H9 (cell line): ENCODE results near the gene NPM3. TPM values are rescaled to one million over a fixed set of nuclear protein-coding genes. Genes with fewer than 3 reads are reported as not detected.

Experiments used
- DNase-seq: peaks from one replicate; pipeline ENCODE4 v3.0.0-alpha.2; 2017
- H2AFZ ChIP-seq: one replicate; pipeline ENCODE4 v1.6.1; 2013; ENCODE audit warnings: mild to moderate bottlenecking, low read length, control low read depth, moderate library complexity
- H2AK5ac ChIP-seq: 2 replicates; pipeline ENCODE4 v1.6.1; 2013; ENCODE audit warnings: low read length, control low read depth, mixed read lengths; ENCODE audit not compliant: insufficient read length
- H2BK120ac ChIP-seq: one replicate; pipeline ENCODE4 v1.6.1; 2013; ENCODE audit warnings: low read depth, mild to moderate bottlenecking, low read length, control low read depth, inconsistent platforms; ENCODE audit not compliant: poor library complexity, severe bottlenecking
- H2BK12ac ChIP-seq: 2 replicates; pipeline ENCODE4 v1.6.1; 2013; ENCODE audit warnings: low read length, control low read depth, mixed read lengths, low read depth; ENCODE audit not compliant: insufficient read length
- H2BK15ac ChIP-seq: 2 replicates; pipeline ENCODE4 v1.6.1; 2013; ENCODE audit warnings: low read depth, low read length, control low read depth
- H2BK20ac ChIP-seq: one replicate; pipeline ENCODE4 v1.6.1; 2013; ENCODE audit warnings: low read depth, mild to moderate bottlenecking, low read length, control low read depth, inconsistent platforms; ENCODE audit not compliant: poor library complexity, severe bottlenecking
- H2BK5ac ChIP-seq: 2 replicates; pipeline ENCODE4 v1.6.1; 2013; ENCODE audit warnings: low read length, control low read depth, mixed read lengths; ENCODE audit not compliant: insufficient read length
- H3K14ac ChIP-seq: 2 replicates; pipeline ENCODE4 v1.6.1; 2013; ENCODE audit warnings: low read length, control low read depth; ENCODE audit not compliant: insufficient read depth
- H3K18ac ChIP-seq: 2 replicates; pipeline ENCODE4 v1.6.1; 2013; ENCODE audit warnings: low read depth, mild to moderate bottlenecking, mixed read lengths, low read length, control low read depth; ENCODE audit not compliant: insufficient read length
- H3K23ac ChIP-seq: 2 replicates; pipeline ENCODE4 v1.6.1; 2013; ENCODE audit warnings: low read length, control low read depth, mixed read lengths, low read depth; ENCODE audit not compliant: insufficient read length
- H3K23me2 ChIP-seq: 2 replicates; pipeline ENCODE4 v1.6.1; 2013; ENCODE audit warnings: low read depth, mild to moderate bottlenecking, mixed read lengths, low read length, control low read depth; ENCODE audit not compliant: insufficient read length, poor library complexity, severe bottlenecking
- H3K27ac ChIP-seq: 2 replicates; pipeline ENCODE4 v1.5.1; 2013; ENCODE audit warnings: low read length, control low read depth, mixed read lengths, low read depth; ENCODE audit not compliant: insufficient read length
- H3K27me3 ChIP-seq: 2 replicates; pipeline ENCODE4 v1.6.1; 2013; ENCODE audit warnings: low read length, control low read depth, inconsistent platforms; ENCODE audit not compliant: insufficient read depth
- H3K4ac ChIP-seq: 2 replicates; pipeline ENCODE4 v1.6.1; 2013; ENCODE audit warnings: low read depth, mild to moderate bottlenecking, control low read depth, inconsistent platforms, low read length, moderate library complexity
- H3K4me1 ChIP-seq: 2 replicates; pipeline ENCODE4 v1.6.1; 2013; ENCODE audit warnings: low read length, control low read depth, inconsistent platforms; ENCODE audit not compliant: insufficient read depth
- H3K4me2 ChIP-seq: 2 replicates; pipeline ENCODE4 v1.6.1; 2013; ENCODE audit warnings: low read length, control low read depth, mixed read lengths; ENCODE audit not compliant: insufficient read length, insufficient read depth
- H3K56ac ChIP-seq: 2 replicates; pipeline ENCODE4 v1.6.1; 2013; ENCODE audit warnings: low read depth, mild to moderate bottlenecking, mixed read lengths, low read length, control low read depth; ENCODE audit not compliant: insufficient read length
- H3K79me1 ChIP-seq: 2 replicates; pipeline ENCODE4 v1.6.1; 2013; ENCODE audit warnings: low read depth, mild to moderate bottlenecking, moderate library complexity, low read length, control low read depth, inconsistent platforms; ENCODE audit not compliant: insufficient read depth, poor library complexity, severe bottlenecking
- H3K79me2 ChIP-seq: 2 replicates; pipeline ENCODE4 v1.6.1; 2013; ENCODE audit warnings: low read length, control low read depth, inconsistent platforms; ENCODE audit not compliant: insufficient read depth
- H3K9ac ChIP-seq: 2 replicates; pipeline ENCODE4 v1.6.1; 2013; ENCODE audit warnings: low read length, control low read depth, mixed read lengths; ENCODE audit not compliant: insufficient read length; ENCODE audit errors: extremely low read depth
- H3K9me3 ChIP-seq: one replicate; pipeline ENCODE4 v1.6.1; 2013; ENCODE audit warnings: low read depth, low read length, inconsistent platforms; ENCODE audit not compliant: control insufficient read depth
- H3T11ph ChIP-seq: one replicate; pipeline ENCODE4 v1.6.1; 2013; ENCODE audit warnings: mild to moderate bottlenecking, low read length, control low read depth, inconsistent platforms
- H4K20me1 ChIP-seq: one replicate; pipeline ENCODE4 v1.6.1; 2013; ENCODE audit not compliant: control insufficient read depth, insufficient read length, insufficient read depth
- H4K5ac ChIP-seq: 2 replicates; pipeline ENCODE4 v1.6.1; 2013; ENCODE audit warnings: low read depth, mild to moderate bottlenecking, mixed read lengths, low read length, control low read depth; ENCODE audit not compliant: insufficient read length
- H4K8ac ChIP-seq: replicated peaks from 2 replicates; pipeline ENCODE4 v1.6.1; 2013; ENCODE audit warnings: low read length, control low read depth, mixed read lengths, low read depth; ENCODE audit not compliant: insufficient read length
- H4K91ac ChIP-seq: 2 replicates; pipeline ENCODE4 v1.6.1; 2013; ENCODE audit warnings: low read depth, mild to moderate bottlenecking, moderate library complexity, mixed read lengths, low read length, control low read depth; ENCODE audit not compliant: insufficient read length
- H3K27ac Mint-ChIP-seq, 3 experiments: 2 replicates in 2 of 3; 3 replicates in 1 of 3; pipeline ENCODE4 v1.8.0; 2020 to 2021; ENCODE audit warnings: mixed read lengths in 3 of 3, mild to moderate bottlenecking in 1 of 3, moderate library complexity in 1 of 3
- H3K27me3 Mint-ChIP-seq: 2 replicates; pipeline ENCODE4 v1.8.0; 2021; ENCODE audit warnings: low read depth, mild to moderate bottlenecking, moderate library complexity, mixed read lengths
- H3K36me3 Mint-ChIP-seq, 3 experiments: 2 replicates in 2 of 3; 3 replicates in 1 of 3; pipeline ENCODE4 v1.8.0; 2020 to 2021; ENCODE audit warnings: low read depth in 3 of 3, mixed read lengths in 3 of 3; ENCODE audit not compliant: insufficient read depth in 1 of 3
- H3K4me1 Mint-ChIP-seq, 2 experiments: 2 replicates each; pipeline ENCODE4 v1.8.0; 2020; ENCODE audit warnings: mixed read lengths in 2 of 2
- H3K4me3 Mint-ChIP-seq, 2 experiments: 2 replicates in 1 of 2; 3 replicates in 1 of 2; pipeline ENCODE4 v1.8.0; 2020 to 2021; ENCODE audit warnings: mild to moderate bottlenecking in 2 of 2, mixed read lengths in 2 of 2, moderate library complexity in 1 of 2
- H3K9me3 Mint-ChIP-seq, 2 experiments: 2 replicates in 1 of 2; 3 replicates in 1 of 2; pipeline ENCODE4 v1.8.0; 2020; ENCODE audit warnings: mild to moderate bottlenecking in 2 of 2, mixed read lengths in 2 of 2, moderate library complexity in 1 of 2
- CTCF ChIP-seq: fragments of 200-600 bp; sonication (generic); conservative IDR thresholded peaks from 3 replicates; pipeline ENCODE4 v1.8.0; 2021; ENCODE audit warnings: antibody characterized with exemption, mild to moderate bottlenecking
- WGBS: extraction: QIAGEN DNeasy Blood & Tissue Kit; methylation state at CpG from one replicate; pipeline ENCODE4 v1.1.7; 2013; ENCODE audit warnings: missing lambda C conversion rate, low lambda C conversion rate, mixed read lengths; ENCODE audit not compliant: insufficient read length; ENCODE audit errors: extremely low coverage; 5-methylcytosine and 5-hydroxymethylcytosine counted together
- total RNA-seq: library from RNA; stranded (reverse); gene quantifications from 2 replicates; pipeline ENCODE4 v1.2.1, GENCODE V29; 2021

NPM3 gene
- total RNA-seq, 1 experiment from 2014 or later = 133 TPM

GRCh38 chr10:101797403-101798059 is 14.3 kb upstream of the NPM3 start:
- H3K9me3 Mint-ChIP-seq = no peaks in the 10 kb centered on the region
- H3K23me2 ChIP-seq = no peaks in the 10 kb centered on the region
- no peak overlapping the region for H3K56ac ChIP-seq
- H3K4ac ChIP-seq = no peak overlapping the region
- H3K79me1 ChIP-seq = peaks cover 2% of the 10 kb centered on the region
- H4K5ac ChIP-seq = no peak overlapping the region
- no peak overlapping the region for H3K14ac ChIP-seq
- H2BK5ac ChIP-seq = no peak overlapping the region
- no peaks in the 10 kb centered on the region for H3K27me3 Mint-ChIP-seq
- no peak overlapping the region for H3K27ac ChIP-seq
- no peak overlapping the region for H4K91ac ChIP-seq
- no peak overlapping the region for H2AFZ ChIP-seq
- no peak for TF ChIP-seq CTCF
- H3K4me1 ChIP-seq = no peaks in the 10 kb centered on the region
- H3K79me2 ChIP-seq = no peaks in the 10 kb centered on the region
- no peak overlapping the region for H3K9ac ChIP-seq
- H2BK15ac ChIP-seq = no peak overlapping the region
- H3K9me3 ChIP-seq = no peaks in the 10 kb centered on the region
- H3K27ac Mint-ChIP-seq = no peak overlapping the region
- H3K4me3 Mint-ChIP-seq = no peak overlapping the region
- H2AK5ac ChIP-seq = no peak overlapping the region
- H2BK120ac ChIP-seq = no peak overlapping the region
- peaks cover 61 to 96% (median 89%) of the 10 kb centered on the region in 3 experiments; a peak in 6 of 7 replicates for H3K36me3 Mint-ChIP-seq
- no peak overlapping the region for H3K18ac ChIP-seq
- no peaks in the 10 kb centered on the region for H3K4me1 Mint-ChIP-seq
- no peak overlapping the region for H2BK12ac ChIP-seq
- H3K27me3 ChIP-seq = no peaks in the 10 kb centered on the region
- DNase-seq = no peak
- H3K4me2 ChIP-seq = no peak overlapping the region
- no peak overlapping the region for H2BK20ac ChIP-seq
- H4K20me1 ChIP-seq = no peaks in the 10 kb centered on the region
- H3T11ph ChIP-seq = no peak overlapping the region
- no CpG with 5 or more reads among the region's 4 CpGs for WGBS
- H4K8ac ChIP-seq = no peak overlapping the region
- H3K23ac ChIP-seq = no peak overlapping the region
